Measurements from ENCODE around the gene GLI2. TPM values are rescaled to one million over a fixed set of nuclear protein-coding genes. Genes with fewer than 3 reads are reported as not detected.

Gene GLI2
- total and polyA plus RNA-seq, 8 donors, result 8.5 to 26.1 (median 18.4) TPM

DNA sequence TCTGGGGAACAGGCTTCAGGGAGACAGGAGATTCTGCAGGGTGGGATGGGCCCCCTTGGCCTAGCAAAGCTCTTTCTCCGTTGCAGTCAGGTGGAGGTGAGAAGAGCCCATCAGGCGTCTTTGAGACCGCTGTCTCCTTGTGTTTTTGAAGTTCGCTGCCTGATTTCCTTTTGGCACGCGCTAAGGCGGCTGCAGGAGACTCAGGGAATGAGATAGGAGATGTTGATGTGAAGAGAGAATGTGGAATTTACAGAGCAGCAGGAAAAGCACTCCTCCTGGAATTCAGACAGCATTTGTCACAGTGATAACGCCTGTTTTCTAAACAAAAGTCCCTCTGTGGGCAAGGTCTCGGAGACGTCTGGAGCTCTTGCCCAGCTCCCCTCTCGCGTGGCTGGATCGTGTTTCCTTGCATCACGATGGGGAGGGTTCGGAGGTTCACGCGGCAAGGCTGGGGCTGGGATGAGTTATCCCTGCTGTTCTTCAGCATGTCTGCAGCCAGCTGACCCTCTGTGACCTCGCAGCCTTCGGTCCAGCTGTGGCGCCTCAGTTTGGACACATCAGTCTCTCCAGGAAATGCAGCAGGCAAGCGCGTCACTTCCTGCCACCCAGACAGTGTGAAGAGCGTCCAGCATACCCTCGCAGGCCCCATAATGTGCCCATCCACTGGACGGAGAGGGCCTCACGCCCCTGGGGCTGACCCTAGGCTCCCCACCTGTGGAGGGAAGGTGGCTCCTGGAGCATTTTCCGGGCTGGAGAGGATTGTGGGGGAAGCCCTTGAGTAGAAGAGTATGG is 30.2 kb downstream of the GLI2 start:
- Histone ChIP-seq H3K9me3 (no peaks in the 10 kb centered on the region), H3K4me1 (peaks cover 0 to 10% of the 10 kb centered on the region in 2 donors), H3K27me3 (no peaks in the 10 kb centered on the region), H3K27ac (peak overlapping the region; percentile 34 to 70), H3K36me3 (no peaks in the 10 kb centered on the region), H3K4me3 (no peak overlapping the region)
- peak; percentile 67 to 96 (median 84) for DNase-seq
- TF ChIP-seq, protein P1, sequence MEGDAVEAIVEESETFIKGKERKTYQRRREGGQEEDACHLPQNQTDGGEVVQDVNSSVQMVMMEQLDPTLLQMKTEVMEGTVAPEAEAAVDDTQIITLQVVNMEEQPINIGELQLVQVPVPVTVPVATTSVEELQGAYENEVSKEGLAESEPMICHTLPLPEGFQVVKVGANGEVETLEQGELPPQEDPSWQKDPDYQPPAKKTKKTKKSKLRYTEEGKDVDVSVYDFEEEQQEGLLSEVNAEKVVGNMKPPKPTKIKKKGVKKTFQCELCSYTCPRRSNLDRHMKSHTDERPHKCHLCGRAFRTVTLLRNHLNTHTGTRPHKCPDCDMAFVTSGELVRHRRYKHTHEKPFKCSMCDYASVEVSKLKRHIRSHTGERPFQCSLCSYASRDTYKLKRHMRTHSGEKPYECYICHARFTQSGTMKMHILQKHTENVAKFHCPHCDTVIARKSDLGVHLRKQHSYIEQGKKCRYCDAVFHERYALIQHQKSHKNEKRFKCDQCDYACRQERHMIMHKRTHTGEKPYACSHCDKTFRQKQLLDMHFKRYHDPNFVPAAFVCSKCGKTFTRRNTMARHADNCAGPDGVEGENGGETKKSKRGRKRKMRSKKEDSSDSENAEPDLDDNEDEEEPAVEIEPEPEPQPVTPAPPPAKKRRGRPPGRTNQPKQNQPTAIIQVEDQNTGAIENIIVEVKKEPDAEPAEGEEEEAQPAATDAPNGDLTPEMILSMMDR (IDR thresholded peaks at IDR 0.05), result no peak
- ATAC-seq, result peak; percentile 69
- intact Hi-C loops (cut with DNase I), result no loop called here

DNA sequence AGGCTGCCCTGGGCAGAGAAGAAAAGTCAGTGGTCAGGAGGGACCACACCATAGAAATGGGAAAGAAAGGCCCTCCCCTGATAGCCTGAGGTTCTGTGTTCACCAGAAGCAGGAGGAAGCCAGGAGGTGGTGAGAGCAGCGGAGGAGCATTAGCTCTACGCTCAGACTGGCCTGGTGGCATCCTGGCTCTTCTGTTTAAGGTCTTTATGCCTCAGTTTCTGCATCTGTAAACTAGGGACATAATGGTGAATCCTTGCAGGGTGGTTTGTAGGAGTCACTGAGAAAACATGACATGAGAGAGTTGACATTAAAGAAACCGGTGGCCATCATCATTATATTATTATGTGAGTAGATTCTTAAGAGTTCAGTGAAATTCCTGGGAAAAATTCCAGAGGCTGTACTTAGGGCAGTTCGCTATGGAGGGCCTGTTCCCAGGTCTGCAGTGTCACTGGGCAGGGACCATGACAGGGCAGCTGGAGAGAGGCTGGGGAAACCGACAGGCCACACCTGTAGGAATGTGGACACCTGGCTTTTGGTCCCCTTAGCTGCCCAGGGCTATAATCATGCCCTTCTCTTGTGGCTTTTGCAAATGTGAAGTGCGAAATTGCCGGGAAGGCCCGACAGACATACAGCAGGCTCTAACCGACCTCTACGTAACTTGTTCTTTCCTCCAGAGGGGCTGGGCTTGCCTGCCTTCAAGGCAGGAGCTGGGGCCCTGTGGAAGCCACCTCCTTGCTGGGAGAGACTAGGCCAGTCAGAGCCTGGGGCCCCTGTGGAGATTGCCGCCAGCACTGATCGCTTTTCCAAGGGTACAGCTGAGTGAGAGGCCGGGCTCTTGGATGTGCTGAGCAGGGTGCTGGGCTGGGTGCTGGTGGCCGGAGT is 31.0 kb downstream of the GLI2 start:
- TF ChIP-seq, protein P1 (IDR thresholded peaks at IDR 0.05), result no peak
- DNase-seq (peak in 3 of 4 donors; percentile 21 to 60 (median 31)), ATAC-seq (no peak)
- Histone ChIP-seq H3K36me3 (no peaks in the 10 kb centered on the region), H3K9me3 (no peaks in the 10 kb centered on the region), H3K4me1 (peaks cover 0 to 10% of the 10 kb centered on the region in 2 donors), H3K27me3 (no peaks in the 10 kb centered on the region), H3K27ac (peak overlapping the region; percentile 34 to 70), H3K4me3 (no peak overlapping the region)
- intact Hi-C loops (cut with DNase I), result no loop called here

DNA sequence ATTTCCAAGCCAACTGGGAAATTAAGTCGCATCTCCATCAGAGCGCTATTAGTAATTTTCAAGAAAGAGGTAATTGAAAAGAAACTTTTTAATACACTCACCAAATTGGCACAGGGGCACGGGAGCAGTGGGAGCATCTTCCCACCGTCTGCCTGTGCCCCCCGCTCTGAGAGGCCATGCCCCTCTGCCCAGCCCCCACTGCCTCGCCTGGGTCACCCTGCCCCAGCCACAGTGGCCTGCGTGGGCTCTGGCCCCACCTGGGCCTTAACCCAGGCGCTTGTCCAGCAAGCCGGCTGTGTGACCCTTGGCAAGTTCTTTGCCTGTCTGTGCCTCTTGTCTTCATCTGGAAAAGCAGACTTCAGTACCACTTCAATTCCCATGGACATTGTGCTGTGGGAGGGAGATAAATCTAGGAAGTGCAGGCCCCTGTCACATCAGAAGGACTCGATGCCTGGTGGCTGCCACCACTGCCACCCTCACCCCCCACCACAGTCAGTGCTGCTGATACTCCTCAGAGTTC is 31.9 kb downstream of the GLI2 start:
- intact Hi-C loops (cut with DNase I), result no loop called here
- DNase-seq (peak in 2 of 4 donors; percentile 19 to 62), ATAC-seq (no peak)
- H3K27ac ChIP-seq, result no peak overlapping the region
- no peaks in the 10 kb centered on the region for H3K27me3 ChIP-seq
- H3K9me3 ChIP-seq, result no peaks in the 10 kb centered on the region
- no peak overlapping the region for H3K4me3 ChIP-seq
- TF ChIP-seq, protein P1 (IDR thresholded peaks at IDR 0.05), result no peak
- H3K4me1 ChIP-seq, result peaks cover 0 to 10% of the 10 kb centered on the region in 2 donors
- H3K36me3 ChIP-seq, result no peaks in the 10 kb centered on the region

DNA sequence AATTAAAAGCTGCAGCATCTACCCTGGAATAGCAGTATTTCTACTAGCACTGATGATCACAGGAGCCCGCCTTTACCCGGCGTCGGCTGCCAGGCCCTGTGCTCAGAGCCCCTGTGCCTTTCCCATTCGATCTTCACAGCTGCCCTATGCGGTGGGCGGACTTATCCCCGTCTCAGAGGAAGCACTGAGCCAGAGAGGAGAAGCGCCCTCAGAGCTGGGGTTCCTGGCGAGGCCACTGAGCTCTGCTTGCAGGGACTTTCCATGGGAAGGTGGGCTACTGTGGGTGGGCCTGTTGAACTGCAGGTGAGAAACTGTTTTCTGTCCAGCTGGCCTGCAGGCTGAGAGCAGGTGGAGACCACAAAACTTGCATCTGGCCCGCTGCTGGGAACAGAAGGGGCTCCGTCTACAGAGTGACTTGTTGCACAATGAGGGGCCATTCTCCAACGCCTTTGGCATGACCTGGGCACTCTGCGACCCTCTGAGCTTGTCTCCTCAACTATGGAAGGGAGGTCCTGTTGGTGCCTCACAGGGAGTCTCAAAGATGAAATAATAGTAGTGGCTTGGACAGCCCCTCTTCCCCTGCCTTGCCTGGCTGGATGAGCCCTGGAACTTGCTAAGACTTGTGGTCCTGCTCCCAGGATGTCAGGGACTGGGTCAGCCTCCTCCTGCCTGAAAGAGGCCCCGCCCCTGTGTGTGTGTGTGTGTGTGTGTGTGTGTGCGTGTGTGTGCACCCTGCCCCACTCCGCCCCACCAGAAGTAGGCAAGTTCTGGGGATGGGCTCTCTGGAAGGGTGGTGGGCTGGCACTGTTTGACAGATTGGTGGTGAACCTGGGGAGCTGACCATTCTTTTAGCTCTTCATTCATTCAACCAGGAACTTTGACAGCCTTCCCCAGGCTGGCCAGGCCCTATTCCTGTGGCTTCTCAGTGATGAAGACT is 32.7 kb downstream of the GLI2 start:
- H3K4me3 ChIP-seq, result no peak overlapping the region
- TF ChIP-seq, protein P1 (IDR thresholded peaks at IDR 0.05), result no peak
- intact Hi-C loops (cut with DNase I), result no loop called here
- H3K27ac ChIP-seq, result no peak overlapping the region
- peaks cover 0 to 10% of the 10 kb centered on the region in 2 donors for H3K4me1 ChIP-seq
- no peaks in the 10 kb centered on the region for H3K27me3 ChIP-seq
- DNase-seq (peak in 2 of 4 donors; percentile 28 to 58), ATAC-seq (no peak)
- no peaks in the 10 kb centered on the region for H3K36me3 ChIP-seq
- H3K9me3 ChIP-seq, result no peaks in the 10 kb centered on the region

Data from left lung (tissue), 10 donors.